HG03558 (cell line): ENCODE results near the gene AOPEP.

ENCODE experiments used
- ATAC-seq: cut with Tn5 transposase; IDR thresholded peaks from one replicate; pipeline ENCODE4 v1.9.1; 2021; ENCODE audit warnings: moderate number of reproducible peaks; ENCODE audit not compliant: unreplicated experiment; ENCODE audit errors: extremely low read depth

Gene AOPEP

DNA sequence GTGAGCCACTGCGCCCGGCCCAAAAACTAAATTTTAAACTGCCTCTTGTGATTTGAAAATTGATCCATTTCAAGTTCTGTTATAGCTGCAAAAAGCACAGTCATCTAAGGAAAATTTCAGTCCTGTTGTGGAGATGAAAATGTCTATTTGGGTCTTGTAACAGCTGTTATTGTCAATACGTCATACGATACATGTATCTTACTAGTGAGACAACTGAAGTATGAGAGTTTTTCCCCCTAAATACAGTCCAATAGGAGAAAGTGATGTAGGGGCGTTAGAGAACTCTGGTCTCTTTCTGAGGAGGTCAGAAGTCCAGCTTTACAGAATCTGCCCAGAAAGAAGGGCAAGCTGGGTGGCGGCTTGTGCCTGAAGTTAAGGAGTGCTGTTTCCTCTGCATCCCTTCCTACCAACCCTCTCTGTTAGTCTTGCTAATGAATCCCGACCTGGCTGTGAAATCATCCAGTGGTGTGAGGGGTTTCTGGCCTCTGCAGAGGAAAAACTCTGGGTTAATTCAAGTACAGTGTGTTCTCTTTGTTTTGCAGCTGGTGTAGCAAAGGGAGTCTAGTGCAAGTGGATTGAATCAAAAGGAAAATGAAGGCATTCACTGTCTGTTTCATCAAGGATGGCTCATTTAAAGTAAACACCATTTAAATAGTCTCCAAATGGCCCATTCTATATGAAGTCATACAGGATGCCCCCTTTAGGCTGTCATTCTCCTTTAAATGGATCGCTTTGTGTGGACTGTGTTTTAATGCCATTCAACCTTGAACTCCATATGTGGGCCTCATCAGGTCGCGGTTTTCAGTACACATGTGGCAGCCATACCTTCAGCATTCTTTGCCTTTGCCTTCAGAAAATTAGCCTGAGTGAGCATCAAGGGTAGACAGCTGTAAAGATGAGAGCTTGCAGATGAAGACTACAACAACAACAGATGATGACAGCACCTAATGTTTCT, 59.0 kb downstream of the AOPEP start:
- no peak for ATAC-seq

DNA sequence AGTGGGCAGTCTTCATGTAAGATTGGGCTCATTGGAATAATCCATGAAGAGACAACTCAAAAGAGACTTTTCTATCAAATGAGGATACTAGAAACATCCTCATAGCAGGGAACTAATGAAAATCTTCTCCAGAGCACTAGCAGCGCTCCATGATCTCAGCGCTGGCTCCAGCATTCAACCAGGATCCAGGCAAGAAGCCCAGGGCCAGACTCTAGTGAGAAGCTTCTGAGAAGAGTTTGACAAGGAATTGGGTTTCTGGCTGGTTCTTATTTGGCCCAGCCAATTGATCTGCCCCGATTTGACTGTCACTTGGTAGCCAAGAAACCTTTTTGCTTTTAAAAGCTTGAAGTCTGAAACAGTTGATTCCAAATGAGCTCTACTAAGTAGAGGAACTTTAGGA, 60.1 kb downstream of the AOPEP start:
- ATAC-seq, result no peak

DNA sequence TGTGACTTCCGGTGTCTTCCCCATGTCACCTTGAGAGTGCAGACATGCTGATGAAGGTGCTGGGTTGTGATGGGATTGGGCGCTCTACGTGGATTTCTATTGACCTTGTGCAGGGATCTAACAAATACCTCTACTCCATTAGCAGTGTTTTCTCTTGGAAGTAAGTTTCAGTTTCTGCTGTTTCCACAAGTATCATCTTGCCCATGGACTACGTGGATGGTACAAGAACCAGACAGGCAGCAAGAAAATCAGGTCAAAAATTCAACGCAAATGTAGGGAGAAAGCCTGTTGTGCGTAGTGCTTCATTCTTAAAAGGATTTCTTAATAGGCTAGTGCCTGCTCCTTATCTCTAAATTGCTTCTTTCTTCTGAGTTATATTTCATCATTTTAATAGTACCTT, 60.8 kb downstream of the AOPEP start:
- no peak for ATAC-seq

DNA sequence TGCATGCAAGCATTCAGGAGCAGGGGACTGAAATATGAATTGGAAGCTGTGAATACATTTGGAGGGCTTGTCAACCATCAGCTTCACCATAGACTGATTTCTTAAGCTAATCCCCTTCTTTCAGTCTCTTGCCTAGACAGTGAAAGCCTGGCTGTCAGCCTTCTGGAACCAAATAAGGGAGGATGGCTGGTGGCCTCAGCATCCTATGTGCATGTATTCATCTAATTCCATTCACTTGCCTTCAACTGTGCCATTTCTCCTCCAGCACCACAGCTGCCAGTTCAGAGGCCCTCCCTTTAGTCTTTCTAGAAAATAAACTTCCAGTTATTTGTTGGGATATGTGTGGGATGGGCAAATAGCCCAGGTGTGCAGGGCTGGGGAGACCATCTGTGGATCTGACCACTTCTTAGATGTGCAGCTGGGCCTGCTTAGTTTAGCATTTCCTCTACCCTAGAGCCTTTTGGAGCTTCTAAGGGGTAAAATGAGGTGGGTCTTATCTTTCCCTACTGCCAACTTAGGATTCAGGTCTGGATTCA, 62.1 kb downstream of the AOPEP start:
- ATAC-seq, result no peak

DNA sequence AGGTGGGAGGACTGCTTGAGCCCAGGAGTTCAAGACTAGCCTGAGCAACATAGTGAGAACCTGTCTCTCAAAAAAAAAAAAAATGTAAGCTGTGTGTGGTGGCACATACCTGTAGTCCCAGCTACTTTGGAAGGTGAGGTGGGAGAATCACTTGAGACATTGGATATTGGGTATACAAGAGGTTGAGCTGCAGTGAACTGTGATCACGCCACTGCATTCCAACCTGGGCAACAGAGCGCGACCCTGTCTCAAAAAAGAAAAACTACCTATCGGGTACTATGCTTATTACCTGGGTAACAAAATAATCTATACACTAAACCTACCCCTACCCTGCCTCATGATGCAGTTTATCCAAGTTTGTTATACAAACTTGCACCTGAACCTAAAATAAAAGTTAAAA, 64.9 kb downstream of the AOPEP start:
- no peak for ATAC-seq

DNA sequence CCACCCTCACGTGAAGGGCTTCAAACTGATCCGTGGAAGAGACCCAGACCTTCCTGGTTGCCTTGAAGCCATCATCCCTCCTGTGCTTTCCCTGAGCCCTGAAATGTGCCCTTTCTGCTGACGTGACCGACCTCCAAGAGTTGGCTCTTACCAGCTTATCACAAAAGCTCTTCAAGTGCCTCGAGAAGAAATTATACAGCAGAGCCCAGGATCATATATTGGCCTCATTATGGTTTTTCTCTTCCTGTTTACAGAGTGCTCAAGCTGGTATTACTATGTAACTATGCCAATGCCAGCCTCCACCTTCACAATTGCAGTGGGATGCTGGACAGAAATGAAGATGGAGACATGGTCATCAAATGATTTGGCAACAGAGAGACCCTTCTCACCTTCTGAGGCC, 66.0 kb downstream of the AOPEP start:
- no peak for ATAC-seq

DNA sequence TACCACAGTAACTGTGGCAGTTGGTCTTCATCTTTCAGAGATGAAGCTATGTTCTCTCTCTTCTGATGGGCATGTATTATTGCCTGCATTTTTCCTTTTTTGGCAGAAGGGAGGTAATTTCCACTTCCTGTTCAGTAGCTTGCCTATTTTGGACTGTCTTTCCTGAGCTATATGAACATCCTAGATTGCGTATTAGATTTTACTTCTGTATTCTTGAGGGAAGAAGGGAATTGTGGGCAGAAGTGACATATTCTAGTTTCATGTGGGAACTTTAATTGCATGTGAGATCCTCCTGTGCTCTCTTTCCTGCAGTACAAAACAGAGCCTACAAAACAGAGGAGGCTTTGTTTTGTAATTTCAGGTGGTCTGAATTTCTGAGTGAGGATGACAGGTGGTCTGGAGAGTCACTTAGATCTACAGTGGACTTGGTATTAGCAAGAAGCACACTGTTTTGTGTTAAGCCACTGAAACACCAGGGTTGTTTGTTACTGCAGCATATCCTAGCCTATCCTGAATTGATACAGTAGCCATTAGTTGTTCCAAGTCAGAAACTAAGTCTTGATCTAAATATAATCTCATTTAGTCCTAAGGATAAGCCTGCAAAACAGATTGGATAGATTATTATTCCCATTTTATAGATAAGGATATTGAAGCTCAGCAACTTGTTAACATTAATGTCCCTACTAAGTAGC, 68.1 kb downstream of the AOPEP start:
- ATAC-seq, result no peak

DNA sequence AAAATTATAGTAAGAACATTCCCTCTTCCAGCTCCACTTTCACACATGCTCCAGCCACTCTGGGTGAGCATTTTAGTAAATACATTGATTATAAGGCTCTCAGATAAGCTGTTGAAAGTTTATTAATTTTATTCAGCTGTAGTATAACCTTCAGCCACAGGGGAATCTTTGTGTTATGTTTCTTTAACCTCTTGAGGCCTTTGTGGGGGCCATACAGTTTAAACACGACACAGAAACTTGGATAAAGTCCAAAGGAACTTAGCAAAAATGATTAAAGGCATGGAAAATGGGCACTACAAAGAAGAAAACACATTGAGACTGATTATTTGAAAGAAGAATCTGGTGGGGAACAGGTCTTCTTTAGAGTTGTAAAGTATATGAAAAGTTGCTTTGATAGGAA, 70.2 kb downstream of the AOPEP start:
- no peak for ATAC-seq

DNA sequence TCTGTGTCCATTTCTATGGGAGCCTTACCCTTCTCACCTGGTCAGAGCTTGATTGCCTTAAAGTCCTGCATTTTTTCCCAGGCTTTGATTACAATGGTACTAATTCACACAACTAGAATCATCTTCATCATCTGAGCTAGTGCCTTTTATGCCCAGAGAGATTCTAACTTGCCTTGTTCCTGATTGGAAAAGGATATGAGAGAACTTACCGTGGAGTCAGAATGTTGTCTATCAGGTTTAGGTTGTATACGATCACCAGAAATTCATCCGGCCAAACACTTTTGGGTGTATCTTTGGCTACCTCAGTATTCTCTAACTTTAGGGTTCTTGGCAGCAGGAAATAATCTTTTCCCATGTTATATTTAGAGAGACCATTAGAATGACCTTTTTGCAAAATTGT, 71.7 kb downstream of the AOPEP start:
- ATAC-seq, result no peak

DNA sequence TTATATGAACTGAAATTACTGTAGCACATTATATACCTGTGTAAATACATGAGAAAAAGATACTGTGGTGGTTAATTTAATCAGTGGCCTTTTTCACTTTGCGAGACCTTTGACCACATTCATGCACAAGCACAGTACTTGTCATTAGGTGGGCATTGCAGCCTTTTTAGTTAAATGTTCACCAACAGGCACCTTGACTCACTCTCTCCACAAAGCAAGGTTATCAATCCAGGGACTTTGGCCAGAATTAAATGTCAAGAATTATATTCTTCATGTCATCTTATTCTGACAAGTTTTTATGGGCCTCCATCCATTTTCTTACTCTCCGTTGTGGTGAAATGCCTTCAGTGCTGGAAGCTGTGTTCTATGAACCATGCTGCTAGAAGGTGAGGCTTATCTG, 72.2 kb downstream of the AOPEP start:
- no peak for ATAC-seq

DNA sequence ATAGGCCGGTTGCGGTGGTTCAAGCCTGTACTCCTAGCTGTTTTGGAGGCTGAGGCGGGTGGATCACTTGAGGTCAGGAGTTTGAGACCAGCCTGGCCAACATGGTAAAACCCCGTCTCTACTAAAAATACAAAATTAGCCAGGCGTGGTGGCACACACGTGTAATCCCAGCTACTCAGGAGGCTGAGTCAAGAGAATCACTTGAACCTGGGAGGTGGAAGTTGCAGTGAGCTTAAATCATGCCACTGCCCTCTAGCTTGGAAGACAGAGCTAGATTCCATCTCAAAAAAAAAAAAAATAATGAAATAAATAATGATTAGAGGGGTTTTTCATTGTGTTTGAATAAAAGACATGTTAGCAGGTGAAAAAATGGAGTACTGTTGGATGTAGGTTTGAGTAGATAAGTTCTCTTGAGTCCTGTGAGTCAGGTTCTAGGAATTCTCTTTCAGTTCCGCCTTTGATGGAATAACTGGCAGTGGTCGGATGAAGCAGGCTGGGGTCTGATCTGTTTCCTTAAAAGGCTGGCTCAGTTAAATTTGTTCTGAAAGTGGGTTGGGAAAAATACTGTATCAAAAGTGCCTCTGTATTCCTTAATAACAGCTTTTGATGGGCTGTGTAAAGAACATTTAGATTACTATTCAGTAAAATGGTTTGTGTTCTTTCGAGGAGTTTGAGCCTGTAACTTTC, 73.2 kb downstream of the AOPEP start:
- no peak for ATAC-seq

DNA sequence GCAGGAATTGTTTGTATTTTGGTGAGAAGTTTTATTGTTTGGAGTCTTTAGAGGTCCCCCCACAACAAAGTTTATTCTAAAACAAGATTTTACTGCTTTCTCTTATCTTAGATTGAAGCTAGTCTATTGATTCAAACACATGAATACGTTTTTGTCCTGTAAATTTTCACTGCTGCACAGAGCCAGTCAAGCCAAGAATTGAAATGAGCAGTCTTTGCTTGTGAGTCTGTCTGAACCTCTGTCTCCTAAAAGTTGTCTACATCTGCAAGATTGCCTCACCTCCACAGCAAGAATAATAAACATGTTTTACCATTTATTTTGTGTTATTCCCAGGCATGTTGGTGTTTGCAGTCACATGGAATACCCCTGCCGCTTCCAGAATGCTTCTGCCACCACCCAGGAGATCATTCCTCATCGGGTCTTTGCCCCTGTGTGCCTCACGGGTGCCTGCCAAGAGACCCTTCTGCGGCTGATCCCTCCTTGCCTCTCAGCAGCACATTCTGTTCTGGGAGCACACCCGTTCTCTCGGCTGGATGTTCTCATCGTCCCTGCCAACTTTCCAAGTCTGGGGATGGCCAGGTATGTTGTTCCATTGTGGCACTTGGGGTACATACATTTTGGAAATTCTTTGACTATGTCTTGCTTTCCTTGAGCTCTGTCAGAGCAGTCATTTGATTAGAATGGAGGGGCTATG, 74.1 kb downstream of the AOPEP start:
- ATAC-seq, result no peak

DNA sequence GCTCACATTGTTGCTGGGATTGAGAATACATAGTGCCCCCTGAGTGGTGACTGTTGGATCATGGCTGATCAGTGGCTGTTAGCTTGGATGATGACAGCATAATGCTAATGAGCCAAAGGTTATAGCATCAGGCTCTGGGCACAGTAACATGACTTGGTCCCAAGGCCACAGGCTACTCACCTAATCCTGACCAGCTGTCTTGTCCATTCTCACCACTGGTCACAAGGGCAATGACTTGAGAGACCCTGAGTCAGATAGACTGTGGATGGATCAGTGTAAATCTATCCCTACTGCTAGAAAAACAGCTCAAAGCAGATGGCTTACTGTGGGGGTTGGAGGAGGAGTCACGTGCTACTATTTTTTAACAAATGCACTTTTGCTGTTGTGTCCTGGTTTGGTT, 74.7 kb downstream of the AOPEP start:
- no peak for ATAC-seq

DNA sequence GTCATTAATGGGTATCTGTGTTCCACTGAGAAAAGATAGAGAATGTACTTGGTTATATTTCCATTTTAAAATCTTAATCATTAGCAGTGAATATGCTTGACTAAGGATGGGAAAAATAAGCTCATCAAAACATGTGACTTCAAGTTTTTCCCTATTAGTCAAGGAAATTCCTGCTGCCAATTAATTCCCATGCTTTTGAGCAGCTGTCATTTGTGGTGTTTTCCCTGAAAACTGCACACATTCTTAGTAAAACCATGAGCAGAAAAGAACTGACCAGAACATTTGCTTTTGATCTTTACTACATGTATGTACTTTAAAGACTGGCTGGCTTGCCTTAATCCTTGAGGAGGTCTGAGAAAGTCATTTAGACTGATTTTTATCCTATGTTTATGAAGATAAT, 75.2 kb downstream of the AOPEP start:
- no peak for ATAC-seq

DNA sequence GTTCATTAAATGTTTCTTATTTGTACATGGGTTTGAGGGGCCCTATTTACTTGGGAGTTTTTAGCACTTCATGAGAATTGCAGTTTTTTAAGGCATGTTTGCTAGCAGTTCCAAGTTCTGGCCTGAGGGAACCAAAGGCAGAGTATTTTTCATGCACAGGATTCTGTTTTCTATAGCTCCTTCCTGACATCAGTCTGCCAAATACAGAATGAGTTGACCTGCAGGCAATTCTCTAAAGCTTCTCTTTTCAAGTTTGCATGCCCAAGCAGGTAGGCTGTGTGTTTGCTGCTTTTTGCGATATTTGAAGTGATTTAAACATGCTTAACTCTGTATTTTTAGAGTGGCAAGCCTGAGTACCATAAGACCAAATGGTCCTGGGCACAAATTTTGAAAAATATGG, 75.8 kb downstream of the AOPEP start:
- no peak for ATAC-seq

DNA sequence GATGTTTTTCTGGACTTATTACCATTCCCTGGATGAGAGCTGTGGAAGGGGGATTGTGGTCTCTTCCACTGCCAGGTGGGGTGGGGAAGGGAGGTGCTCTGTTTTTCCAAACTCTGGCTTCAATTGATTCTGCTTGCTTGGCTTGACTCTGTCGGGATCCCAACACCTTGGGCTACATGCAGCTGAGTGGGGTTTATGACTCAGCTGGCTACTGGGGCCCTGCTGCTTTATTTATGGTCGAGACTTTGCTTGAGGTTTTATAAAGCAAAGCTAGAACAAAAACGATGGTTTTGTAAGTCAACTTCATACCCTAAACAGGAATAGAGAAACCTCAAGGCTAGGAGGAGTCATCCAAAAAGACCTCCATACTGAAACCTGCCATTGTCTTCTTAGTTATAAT, 76.3 kb downstream of the AOPEP start:
- no peak for ATAC-seq

DNA sequence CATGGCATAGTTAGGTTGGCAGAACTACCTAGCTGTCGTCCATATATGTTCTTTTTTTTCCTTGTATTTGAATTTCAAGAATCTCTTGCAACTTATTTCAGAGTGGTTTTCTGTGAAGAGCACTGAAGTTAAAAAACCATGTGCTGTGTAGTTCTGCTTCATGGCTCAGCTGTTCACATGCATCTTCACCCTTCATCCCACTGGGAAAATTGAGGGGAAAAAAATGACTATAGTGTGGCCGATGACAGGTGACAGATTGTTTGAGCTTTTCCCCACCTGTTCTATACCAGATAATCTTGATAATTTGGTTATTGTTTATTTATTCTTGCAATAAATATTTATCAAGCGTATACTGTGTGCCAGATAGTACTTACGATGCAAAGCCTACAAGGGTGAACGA, 77.8 kb downstream of the AOPEP start:
- ATAC-seq, result no peak

DNA sequence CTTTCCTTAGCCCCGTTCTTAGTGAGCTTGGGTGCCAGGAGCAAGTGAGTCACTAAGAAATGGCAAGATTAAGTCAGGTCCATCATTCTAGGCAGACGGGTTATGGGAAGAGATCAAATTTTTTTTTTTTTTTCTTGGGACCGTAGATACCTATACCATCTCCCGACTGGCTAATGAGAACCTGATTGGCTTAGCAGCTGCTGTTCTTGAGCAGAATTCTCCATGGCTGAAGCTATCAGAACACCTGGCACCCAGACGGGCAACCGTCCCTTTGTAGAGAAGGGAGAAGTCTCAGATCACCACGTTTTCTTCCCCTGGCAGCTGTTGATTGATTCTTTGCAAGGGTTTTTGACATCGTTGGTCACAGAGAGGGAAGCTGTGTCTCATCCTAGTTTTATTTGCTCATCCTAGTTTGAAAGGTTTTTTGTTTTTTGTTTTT, 78.6 kb downstream of the AOPEP start:
- no peak for ATAC-seq

DNA sequence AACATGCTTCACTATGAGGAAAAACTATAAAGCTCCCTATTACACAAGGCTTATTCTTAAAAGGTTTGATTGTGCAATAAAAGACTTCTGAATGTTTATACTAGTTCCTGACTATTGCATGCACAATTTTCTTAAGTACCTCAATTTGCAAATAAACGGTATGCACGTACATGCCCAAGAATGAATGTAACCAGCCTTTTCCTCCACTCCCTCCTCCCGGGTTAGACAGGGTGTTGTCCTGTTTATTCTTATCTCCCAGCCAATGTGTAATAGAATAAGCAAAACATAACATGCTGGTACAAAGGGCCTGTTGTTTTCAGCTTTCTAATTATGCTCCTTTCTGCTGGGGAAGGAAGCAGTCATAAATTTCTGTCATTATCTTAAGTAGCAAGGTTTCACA, 79.1 kb downstream of the AOPEP start:
- ATAC-seq, result no peak

DNA sequence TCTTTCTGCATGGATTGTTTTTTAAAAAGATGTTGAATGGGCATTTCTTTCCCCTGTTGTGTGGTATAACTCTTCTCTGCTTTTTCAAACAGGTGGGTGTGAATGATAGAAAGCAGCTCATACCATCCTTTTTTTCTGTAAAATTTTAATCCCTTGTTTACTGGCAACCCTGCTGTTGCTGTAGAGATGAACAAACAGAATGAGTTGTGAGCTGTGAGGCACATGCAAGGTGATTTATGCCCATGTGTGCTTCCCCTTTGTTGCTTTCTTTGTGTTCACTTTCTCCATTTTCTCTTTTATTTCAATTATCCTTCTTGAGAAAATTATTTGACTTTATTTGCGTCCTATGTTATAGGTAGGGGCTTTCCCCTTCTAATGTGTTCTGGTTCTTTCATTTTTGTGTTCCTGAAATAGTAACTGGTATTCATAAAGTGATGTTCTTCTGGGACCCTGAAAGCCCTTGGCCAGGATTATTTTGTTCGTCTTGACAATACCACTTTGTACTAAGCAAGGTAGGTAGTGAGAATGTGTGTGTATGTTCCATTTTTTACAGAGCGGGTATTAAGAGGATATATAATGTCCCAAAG, 79.9 kb downstream of the AOPEP start:
- ATAC-seq, result no peak
